Endothelial cell of umbilical vein (primary cell): ENCODE results near the gene PFKL. TPM values are rescaled to one million over a fixed set of nuclear protein-coding genes. Genes with fewer than 3 reads are reported as not detected.

Source experiments
- BruUV-seq: library from RNA; stranded (reverse); fragments of 400-500 nt; replicated peaks from 2 replicates; lab custom pipeline; 2021; lab: Mats Ljungman, UMichigan
- CTCF ChIA-PET: fragments of 300-600, 350-600 bp; sonication (Branson Sonifier 250); formaldehyde crosslinking; loops from one replicate; lab custom pipeline; 2021; ENCODE audit warnings: antibody characterized with exemption, inconsistent platforms; lab: Charles Lee
- POLR2A ChIA-PET: fragments of 300-600, 350-600 bp; sonication (Branson Sonifier 250); formaldehyde crosslinking; loops from one replicate; lab custom pipeline; 2021; ENCODE audit warnings: antibody characterized with exemption, inconsistent platforms; lab: Charles Lee
- DNase-seq: peaks from one replicate; pipeline ENCODE4 v3.0.0-alpha.2; 2011; ENCODE audit warnings: low read depth, low spot score
- FAIRE-seq: peaks from 2 replicates; lab custom pipeline; 2011; peaks lifted over from hg19 to GRCh38; lab: Jason Lieb, UNC
- H2AFZ ChIP-seq: 2 replicates; pipeline ENCODE4 v1.6.0; 2012; ENCODE audit warnings: low read depth, low read length, control low read depth, inconsistent platforms
- H3K27ac ChIP-seq: 2 replicates; pipeline ENCODE4 v1.5.1; 2011; ENCODE audit warnings: low read depth, mild to moderate bottlenecking, control low read depth, low read length, moderate library complexity; ENCODE audit not compliant: insufficient read depth
- H3K27me3 ChIP-seq, 2 experiments: 2 replicates each; pipeline versions ENCODE4 v1.6.0 to v1.6.1; 2011; ENCODE audit warnings: low read length in 2 of 2, mixed read lengths in 1 of 2; ENCODE audit not compliant: control insufficient read depth in 2 of 2, insufficient read depth in 2 of 2
- H3K36me3 ChIP-seq, 2 experiments: 2 replicates in 1 of 2; 3 replicates in 1 of 2; pipeline ENCODE4 v1.5.1; 2011; ENCODE audit warnings: low read length in 2 of 2, mild to moderate bottlenecking in 1 of 2, moderate library complexity in 1 of 2; ENCODE audit not compliant: control insufficient read depth in 2 of 2, insufficient read depth in 2 of 2; ENCODE audit errors: extremely low read depth in 1 of 2
- H3K4me1 ChIP-seq: 3 replicates; pipeline ENCODE4 v1.5.1; 2011; ENCODE audit warnings: mild to moderate bottlenecking, low read length; ENCODE audit not compliant: control insufficient read depth, insufficient read depth; ENCODE audit errors: extremely low read depth
- H3K4me2 ChIP-seq: 2 replicates; pipeline ENCODE4 v1.6.1; 2011; ENCODE audit warnings: low read length, control low read depth, mixed read lengths; ENCODE audit not compliant: insufficient read depth
- H3K4me3 ChIP-seq, 3 experiments: fragments of 200-600 bp in 1 of 3; sonication (generic), shearing (Covaris generic) in 1 of 3; replicated peaks in 1 of 3; 2 replicates each; pipeline ENCODE4 v1.5.1; 2011 to 2016; ENCODE audit warnings: control low read depth in 3 of 3, low read length in 3 of 3, mild to moderate bottlenecking in 2 of 3, inconsistent platforms in 1 of 3, low read depth in 1 of 3, moderate library complexity in 1 of 3; ENCODE audit not compliant: insufficient read depth in 1 of 3
- H3K79me2 ChIP-seq: 2 replicates; pipeline ENCODE4 v1.6.0; 2012; ENCODE audit warnings: low read length, inconsistent platforms; ENCODE audit not compliant: control insufficient read depth, insufficient read depth
- H3K9ac ChIP-seq: replicated peaks from 2 replicates; pipeline ENCODE3; 2011; ENCODE audit warnings: low read length, control low read depth; ENCODE audit not compliant: insufficient read depth; ENCODE audit errors: extremely low read depth
- H3K9me1 ChIP-seq: replicated peaks from 3 replicates; pipeline ENCODE4 v1.6.0; 2011; ENCODE audit warnings: mild to moderate bottlenecking, low read length; ENCODE audit not compliant: control insufficient read depth, insufficient read depth; ENCODE audit errors: extremely low read depth
- H3K9me3 ChIP-seq: replicated peaks from 2 replicates; pipeline ENCODE4 v1.5.1; 2012; ENCODE audit warnings: low read length, inconsistent platforms; ENCODE audit not compliant: control insufficient read depth, insufficient read depth
- H4K20me1 ChIP-seq: replicated peaks from 2 replicates; pipeline ENCODE3; 2011; ENCODE audit warnings: mild to moderate bottlenecking, low read length; ENCODE audit not compliant: control insufficient read depth, insufficient read depth; ENCODE audit errors: extremely low read depth
- CTCF ChIP-seq, 2 donors: IDR thresholded peaks; 1 replicate in 1 of 2; 2 replicates in 1 of 2; pipeline ENCODE4 v1.5.1; 2011; ENCODE audit warnings: low read length in 2 of 2, mild to moderate bottlenecking in 2 of 2, moderate library complexity in 2 of 2, control low read depth in 1 of 2, inconsistent platforms in 1 of 2, low read depth in 1 of 2; ENCODE audit not compliant: insufficient read depth in 1 of 2; ENCODE audit errors: extremely low read depth in 1 of 2
- EZH2 ChIP-seq: IDR thresholded peaks from 2 replicates; pipeline ENCODE4 v1.6.1; 2012; ENCODE audit warnings: borderline replicate concordance, low read depth, mild to moderate bottlenecking, moderate library complexity, low read length, inconsistent platforms; ENCODE audit not compliant: severe bottlenecking
- FOS ChIP-seq: IDR thresholded peaks from 2 replicates; pipeline ENCODE4 v1.6.1; 2011; ENCODE audit warnings: mild to moderate bottlenecking, low read length, moderate library complexity, borderline replicate concordance; ENCODE audit not compliant: insufficient read depth
- GATA2 ChIP-seq: IDR thresholded peaks from 2 replicates; pipeline ENCODE4 v1.7.0; 2011; ENCODE audit warnings: low read depth, mild to moderate bottlenecking, moderate library complexity, mixed read lengths, low read length; ENCODE audit not compliant: insufficient read length, insufficient read depth
- JUN ChIP-seq: IDR thresholded peaks from 2 replicates; pipeline ENCODE4 v1.6.1; 2011; ENCODE audit warnings: borderline replicate concordance, low read depth; ENCODE audit not compliant: insufficient read length, insufficient read depth
- MYC ChIP-seq: IDR thresholded peaks from one replicate; pipeline ENCODE4 v1.6.1; 2011; ENCODE audit warnings: mild to moderate bottlenecking, low read depth, low read length
- POLR2A ChIP-seq: IDR thresholded peaks from 2 replicates; pipeline ENCODE4 v1.6.1; 2012; ENCODE audit warnings: low read depth, mild to moderate bottlenecking, control low read depth, low read length
- POLR2AphosphoS5 ChIP-seq: IDR thresholded peaks from 2 replicates; pipeline ENCODE4 v1.6.1; 2012; ENCODE audit warnings: low read depth, mild to moderate bottlenecking, control low read depth, low read length, moderate library complexity; ENCODE audit not compliant: insufficient read depth
- dilution Hi-C: fragments of 300-500 bp; cut with MboI; formaldehyde crosslinking; loops from one replicate; pipeline ENCODE4 v1.15.0; 2019; ENCODE audit warnings: low sequenced_read_pairs; ENCODE audit not compliant: extremely low pct_ligation_motif_present
- intact Hi-C: fragments of 100-400 bp; cut with micrococcal nuclease; formaldehyde crosslinking; loops from one replicate; pipeline ENCODE4 v1.10.0; 2022
- polyA plus RNA-seq, 4 experiments: library from polyadenylated mRNA; depleted of rRNA in 3 of 4; stranded (reverse) in 3 of 4; unstranded in 1 of 4; fragments of >200 nt; gene quantifications; 2 replicates each; pipeline versions ENCODE4 v1.2.1 to v1.2.3, GENCODE V29; 2011 to 2012; ENCODE audit warnings: missing spikeins in 1 of 4
- total RNA-seq: library from RNA; stranded (reverse); gene quantifications from 2 replicates; pipeline ENCODE4 v1.2.3, GENCODE V29; 2021
- TF ChIP-seq, protein P1 (sequence below): IDR thresholded peaks from 2 replicates; pipeline ENCODE4 v1.6.1; 2011; ENCODE audit not compliant: insufficient read depth, insufficient read length

The PFKL gene
- total and polyA plus RNA-seq, 2 donors (not counting 3 experiments of a cell fraction or from before 2014, with no cell fraction given): 137 to 154 TPM

GRCh38 chr21:44265734-44266270 is 34.1 kb upstream of the PFKL start:
- dilution Hi-C loops (no loop called here), intact Hi-C loops (no loop called here)
- Histone ChIP-seq H3K4me3 (no peak overlapping the region), H3K36me3 (no peaks in the 10 kb centered on the region), H3K9me1 (no peaks in the 10 kb centered on the region), H2AFZ (no peak overlapping the region), H3K9me3 (no peaks in the 10 kb centered on the region), H3K4me2 (no peak overlapping the region), H3K79me2 (no peaks in the 10 kb centered on the region), H3K27me3 (no peaks in the 10 kb centered on the region), H3K9ac (no peak overlapping the region), H3K27ac (no peak overlapping the region), H3K4me1 (no peaks in the 10 kb centered on the region), H4K20me1 (no peaks in the 10 kb centered on the region)
- DNase-seq (no peak), FAIRE-seq (no peak)
- CTCF ChIA-PET: interaction anchor here (0.8 to 0.9 kb wide), 2 partner anchors 11 to 19 kb away, joined by 3 to 4 read pairs; no protein-coding TSS in a partner anchor
- TF ChIP-seq CTCF (IDR thresholded peaks at IDR 0.05; ENCODE audit: extremely low read depth in 1 of 2, insufficient read depth in 1 of 2, low read depth in 1 of 2, low read length in 2 of 2) (no peak), JUN (no peak)
- POLR2A ChIA-PET: no interaction called here
- no TSS peak for BruUV-seq

- FAIRE-seq: no peak
- H2AFZ ChIP-seq: no peak overlapping the region
- H3K4me1 ChIP-seq: no peaks in the 10 kb centered on the region
- H3K27ac ChIP-seq: no peak overlapping the region
- no peak overlapping the region for H3K4me2 ChIP-seq
- ChIA-PET CTCF (interaction anchor here (1.7 kb wide), 1 partner anchor 30 kb away, joined by 7 read pairs; no protein-coding TSS in a partner anchor), POLR2A (no interaction called here)
- no peaks in the 10 kb centered on the region for H3K27me3 ChIP-seq
- TF ChIP-seq GATA2 (no peak), MYC (no peak), JUN (no peak), POLR2AphosphoS5 (no peak), CTCF (IDR thresholded peaks at IDR 0.05; ENCODE audit: extremely low read depth in 1 of 2, insufficient read depth in 1 of 2, low read depth in 1 of 2, low read length in 2 of 2) (no peak), POLR2A (no peak), FOS (no peak), EZH2 (no peak)
- TF ChIP-seq, protein P1, sequence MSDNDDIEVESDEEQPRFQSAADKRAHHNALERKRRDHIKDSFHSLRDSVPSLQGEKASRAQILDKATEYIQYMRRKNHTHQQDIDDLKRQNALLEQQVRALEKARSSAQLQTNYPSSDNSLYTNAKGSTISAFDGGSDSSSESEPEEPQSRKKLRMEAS: no peak
- no peaks in the 10 kb centered on the region for H3K79me2 ChIP-seq
- DNase-seq: no peak
- intact Hi-C loops (no loop called here), dilution Hi-C loops (no loop called here)
- no peaks in the 10 kb centered on the region for H3K36me3 ChIP-seq
- no peak overlapping the region for H3K4me3 ChIP-seq
- no peaks in the 10 kb centered on the region for H4K20me1 ChIP-seq
- H3K9ac ChIP-seq: no peak overlapping the region
- no TSS peak for BruUV-seq
- no peaks in the 10 kb centered on the region for H3K9me1 ChIP-seq
- H3K9me3 ChIP-seq: no peaks in the 10 kb centered on the region
Measured at GRCh38 chr21:44267655-44268142, 32.2 kb upstream of the PFKL start.
